Effector memory CD4-positive, alpha-beta T cell (primary cell): ENCODE results near the gene KEAP1.

Experiments used
- DNase-seq, 3 donors: peaks; one replicate each; pipeline ENCODE4 v3.0.0-alpha.2; 2020
- H3K27ac ChIP-seq: 2 replicates; pipeline ENCODE4 v1.7.0; 2013; ENCODE audit warnings: mild to moderate bottlenecking, low read length, moderate library complexity; ENCODE audit not compliant: insufficient read depth, poor library complexity, severe bottlenecking
- H3K27me3 ChIP-seq: replicated peaks from 2 replicates; pipeline ENCODE4 v1.7.0; 2013; ENCODE audit warnings: mild to moderate bottlenecking, low read length; ENCODE audit not compliant: insufficient read depth, control insufficient read depth, poor library complexity, severe bottlenecking
- H3K36me3 ChIP-seq: 2 replicates; pipeline ENCODE4 v1.7.0; 2013; ENCODE audit warnings: mild to moderate bottlenecking, low read length, moderate library complexity; ENCODE audit not compliant: control insufficient read depth, insufficient read depth
- H3K4me1 ChIP-seq: 2 replicates; pipeline ENCODE4 v1.7.0; 2013; ENCODE audit warnings: low read length, mild to moderate bottlenecking; ENCODE audit not compliant: control insufficient read depth, insufficient read depth, poor library complexity, severe bottlenecking
- H3K4me3 ChIP-seq: 2 replicates; pipeline ENCODE4 v1.7.0; 2013; ENCODE audit warnings: low read length, low read depth, mild to moderate bottlenecking; ENCODE audit not compliant: insufficient read depth, poor library complexity, severe bottlenecking
- H3K9me3 ChIP-seq: 2 replicates; pipeline ENCODE4 v1.7.0; 2013; ENCODE audit warnings: mild to moderate bottlenecking, low read length, moderate library complexity; ENCODE audit not compliant: control insufficient read depth

Gene KEAP1

GRCh38 chr19:10516671-10517286 lies 13.6 kb upstream of the KEAP1 start:
- H3K4me3 ChIP-seq = peak overlapping the region; percentile 33
- DNase-seq = no peak
- no peak overlapping the region for H3K27ac ChIP-seq
- H3K27me3 ChIP-seq = peaks cover 55% of the 10 kb centered on the region
- peaks cover 31% of the 10 kb centered on the region for H3K4me1 ChIP-seq
- no peaks in the 10 kb centered on the region for H3K9me3 ChIP-seq
- no peaks in the 10 kb centered on the region for H3K36me3 ChIP-seq

GRCh38 chr19:10516064-10516385 lies 12.9 kb upstream of the KEAP1 start:
- H3K36me3 ChIP-seq = no peaks in the 10 kb centered on the region
- no peaks in the 10 kb centered on the region for H3K9me3 ChIP-seq
- H3K27me3 ChIP-seq = peaks cover 55% of the 10 kb centered on the region
- H3K4me1 ChIP-seq = peaks cover 31% of the 10 kb centered on the region
- no peak overlapping the region for H3K27ac ChIP-seq
- DNase-seq = peak in 1 of 3 donors; percentile 40
- no peak overlapping the region for H3K4me3 ChIP-seq

- Histone ChIP-seq H3K27me3 (peaks cover 55% of the 10 kb centered on the region), H3K4me1 (peaks cover 37% of the 10 kb centered on the region), H3K4me3 (no peak overlapping the region), H3K27ac (no peak overlapping the region), H3K9me3 (no peaks in the 10 kb centered on the region), H3K36me3 (no peaks in the 10 kb centered on the region)
- DNase-seq = no peak
These were observed 11.3 kb upstream of the KEAP1 start for GRCh38 chr19:10514211-10515145.

- Histone ChIP-seq H3K27me3 (peaks cover 50% of the 10 kb centered on the region), H3K27ac (no peak overlapping the region)
These were observed 10.1 kb upstream of the KEAP1 start for GRCh38 chr19:10513223-10513622.

GRCh38 chr19:10510301-10510802 lies 7.2 kb upstream of the KEAP1 start:
- Histone ChIP-seq H3K4me1 (peaks cover 22% of the 10 kb centered on the region), H3K4me3 (no peak overlapping the region), H3K36me3 (no peaks in the 10 kb centered on the region), H3K9me3 (no peaks in the 10 kb centered on the region), H3K27ac (no peak overlapping the region), H3K27me3 (peaks cover 32% of the 10 kb centered on the region)
- DNase-seq = peak in 1 of 3 donors; percentile 37

More at GRCh38 chr19:10513223-10513622, 10.1 kb upstream of the KEAP1 start:
- Histone ChIP-seq H3K4me3 (no peak overlapping the region), H3K9me3 (no peaks in the 10 kb centered on the region), H3K4me1 (peaks cover 36% of the 10 kb centered on the region), H3K36me3 (no peaks in the 10 kb centered on the region)
- no peak for DNase-seq

- peaks cover 17% of the 10 kb centered on the region for H3K27me3 ChIP-seq
- DNase-seq = peak in 1 of 3 donors; percentile 31
- H3K27ac ChIP-seq = no peak overlapping the region
- H3K9me3 ChIP-seq = no peaks in the 10 kb centered on the region
- no peaks in the 10 kb centered on the region for H3K36me3 ChIP-seq
- no peak overlapping the region for H3K4me3 ChIP-seq
- H3K4me1 ChIP-seq = peaks cover 12% of the 10 kb centered on the region
These were observed 5.6 kb upstream of the KEAP1 start for GRCh38 chr19:10508707-10509106.

GRCh38 chr19:10508036-10508435 lies 4.9 kb upstream of the KEAP1 start:
- Histone ChIP-seq H3K27ac (no peak overlapping the region), H3K36me3 (no peaks in the 10 kb centered on the region), H3K9me3 (no peaks in the 10 kb centered on the region)

GRCh38 chr19:10505583-10506229 lies 2.5 kb upstream of the KEAP1 start:
- Histone ChIP-seq H3K9me3 (no peaks in the 10 kb centered on the region), H3K36me3 (no peaks in the 10 kb centered on the region), H3K27me3 (peaks cover 5% of the 10 kb centered on the region), H3K27ac (no peak overlapping the region), H3K4me3 (no peak overlapping the region), H3K4me1 (peaks cover 21% of the 10 kb centered on the region)
- DNase-seq = peak; percentile 55 to 65 (median 55)

More at GRCh38 chr19:10508036-10508435, 4.9 kb upstream of the KEAP1 start:
- Histone ChIP-seq H3K27me3 (peaks cover 10% of the 10 kb centered on the region), H3K4me3 (no peak overlapping the region), H3K4me1 (peaks cover 12% of the 10 kb centered on the region)
- DNase-seq = no peak

- Histone ChIP-seq H3K27ac (peak overlapping the region; percentile 81), H3K4me3 (peak overlapping the region; percentile 78), H3K4me1 (peaks cover 15% of the 10 kb centered on the region), H3K36me3 (peaks cover 15% of the 10 kb centered on the region), H3K9me3 (no peaks in the 10 kb centered on the region), H3K27me3 (no peaks in the 10 kb centered on the region)
- peak; percentile 77 to 81 (median 77) for DNase-seq
These were observed 593 bp downstream of the KEAP1 start for GRCh38 chr19:10502524-10503001.
